MM.1S (cell line): ENCODE data around the gene DEFB123.

ENCODE experiments used
- DNase-seq: peaks from one replicate; pipeline ENCODE4 v3.0.0-alpha.2; 2015
- H2AFZ ChIP-seq: fragments of 300-600 bp; sonication (generic); 2 replicates; pipeline ENCODE4 v1.6.0; 2016; ENCODE audit warnings: antibody characterized with exemption, low read length
- H3F3A ChIP-seq: fragments of 300-600 bp; sonication (generic); 2 replicates; pipeline ENCODE4 v1.6.1; 2016; ENCODE audit warnings: mild to moderate bottlenecking, antibody characterized with exemption, low read length, moderate library complexity, mixed read lengths; ENCODE audit not compliant: insufficient read depth
- H3K27ac ChIP-seq: fragments of 300-600 bp; sonication (generic); 2 replicates; pipeline ENCODE4 v1.5.1; 2016; ENCODE audit warnings: mild to moderate bottlenecking, low read length
- H3K27me3 ChIP-seq: fragments of 300-600 bp; sonication (generic); replicated peaks from 2 replicates; pipeline ENCODE4 v1.6.0; 2016; ENCODE audit warnings: low read length; ENCODE audit not compliant: insufficient read depth
- H3K36me3 ChIP-seq: fragments of 300-600 bp; sonication (generic); replicated peaks from 2 replicates; pipeline ENCODE4 v1.6.1; 2016; ENCODE audit warnings: mild to moderate bottlenecking, low read length, mixed read lengths; ENCODE audit not compliant: insufficient read depth
- H3K4me1 ChIP-seq: fragments of 300-600 bp; sonication (generic); 2 replicates; pipeline ENCODE4 v1.6.1; 2016; ENCODE audit warnings: low read length, mixed read lengths
- H3K4me2 ChIP-seq: fragments of 300-600 bp; sonication (generic); 2 replicates; pipeline ENCODE4 v1.6.0; 2016; ENCODE audit warnings: low read depth, low read length
- H3K4me3 ChIP-seq: fragments of 300-600 bp; sonication (generic); 2 replicates; pipeline ENCODE4 v1.5.1; 2016; ENCODE audit warnings: low read length, mixed read lengths
- H3K79me2 ChIP-seq: fragments of 300-600 bp; sonication (generic); 2 replicates; pipeline ENCODE4 v1.6.1; 2016; ENCODE audit warnings: mixed run types, low read length, mixed read lengths
- H3K9ac ChIP-seq: fragments of 300-600 bp; sonication (generic); 2 replicates; pipeline ENCODE4 v1.6.1; 2016; ENCODE audit warnings: low read length, mixed read lengths
- H3K9me2 ChIP-seq: fragments of 300-600 bp; sonication (generic); replicated peaks from 2 replicates; pipeline ENCODE4 v1.6.1; 2016; ENCODE audit warnings: mild to moderate bottlenecking, low read length, mixed read lengths; ENCODE audit not compliant: insufficient read depth
- H3K9me3 ChIP-seq: fragments of 300-600 bp; sonication (generic); replicated peaks from 2 replicates; pipeline ENCODE4 v1.6.1; 2016; ENCODE audit warnings: mild to moderate bottlenecking, low read length, mixed read lengths; ENCODE audit not compliant: insufficient read depth
- H4K20me1 ChIP-seq: fragments of 300-600 bp; sonication (generic); 2 replicates; pipeline ENCODE4 v1.6.1; 2016; ENCODE audit warnings: mild to moderate bottlenecking, low read length, moderate library complexity, mixed read lengths; ENCODE audit not compliant: insufficient read depth
- EZH2 ChIP-seq: fragments of 300-600 bp; sonication (generic); optimal IDR thresholded peaks from 2 replicates; pipeline ENCODE3; 2017; ENCODE audit warnings: low read depth, mild to moderate bottlenecking, antibody characterized with exemption, low read length, mixed read lengths
- EZH2phosphoT487 ChIP-seq: fragments of 300-600 bp; sonication (generic); IDR thresholded peaks from 2 replicates; pipeline ENCODE4 v1.6.1; 2018; ENCODE audit warnings: antibody characterized with exemption, low read length
- TF ChIP-seq, protein P1 (sequence below): fragments of 300-600 bp; sonication (generic); IDR thresholded peaks from 2 replicates; pipeline ENCODE4 v1.5.1; 2016; ENCODE audit warnings: antibody characterized with exemption, low read length, mixed read lengths

DEFB123 gene

DNA sequence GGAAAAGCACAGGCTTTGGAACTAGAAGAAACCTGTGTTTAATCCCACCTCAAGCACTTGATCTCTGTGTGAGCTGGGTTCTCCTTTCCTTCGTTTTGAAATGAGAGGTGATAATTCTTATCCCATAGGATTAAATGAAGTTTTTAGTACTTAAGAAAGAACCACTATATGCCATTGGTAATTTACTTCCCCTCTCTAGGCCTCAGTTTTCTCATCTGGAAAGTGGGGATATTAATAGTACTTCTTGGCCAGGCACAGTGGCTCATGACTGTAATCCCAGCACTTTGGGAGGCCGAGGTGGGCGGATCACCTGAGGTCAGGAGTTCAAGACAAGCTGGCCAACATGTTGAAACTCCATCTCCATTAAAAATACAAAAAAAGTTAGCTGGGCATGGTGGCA, 48.7 kb downstream of the DEFB123 start:
- H3K79me2 ChIP-seq, result no peaks in the 10 kb centered on the region
- no peaks in the 10 kb centered on the region for H3F3A ChIP-seq
- no peaks in the 10 kb centered on the region for H3K9me2 ChIP-seq
- H3K9me3 ChIP-seq, result no peaks in the 10 kb centered on the region
- H3K27me3 ChIP-seq, result no peaks in the 10 kb centered on the region
- no peak overlapping the region for H3K9ac ChIP-seq
- no peaks in the 10 kb centered on the region for H3K4me1 ChIP-seq
- H3K4me2 ChIP-seq, result no peak overlapping the region
- H3K36me3 ChIP-seq, result no peaks in the 10 kb centered on the region
- no peak overlapping the region for H3K4me3 ChIP-seq
- TF ChIP-seq EZH2phosphoT487, result no peak
- TF ChIP-seq, protein P1, sequence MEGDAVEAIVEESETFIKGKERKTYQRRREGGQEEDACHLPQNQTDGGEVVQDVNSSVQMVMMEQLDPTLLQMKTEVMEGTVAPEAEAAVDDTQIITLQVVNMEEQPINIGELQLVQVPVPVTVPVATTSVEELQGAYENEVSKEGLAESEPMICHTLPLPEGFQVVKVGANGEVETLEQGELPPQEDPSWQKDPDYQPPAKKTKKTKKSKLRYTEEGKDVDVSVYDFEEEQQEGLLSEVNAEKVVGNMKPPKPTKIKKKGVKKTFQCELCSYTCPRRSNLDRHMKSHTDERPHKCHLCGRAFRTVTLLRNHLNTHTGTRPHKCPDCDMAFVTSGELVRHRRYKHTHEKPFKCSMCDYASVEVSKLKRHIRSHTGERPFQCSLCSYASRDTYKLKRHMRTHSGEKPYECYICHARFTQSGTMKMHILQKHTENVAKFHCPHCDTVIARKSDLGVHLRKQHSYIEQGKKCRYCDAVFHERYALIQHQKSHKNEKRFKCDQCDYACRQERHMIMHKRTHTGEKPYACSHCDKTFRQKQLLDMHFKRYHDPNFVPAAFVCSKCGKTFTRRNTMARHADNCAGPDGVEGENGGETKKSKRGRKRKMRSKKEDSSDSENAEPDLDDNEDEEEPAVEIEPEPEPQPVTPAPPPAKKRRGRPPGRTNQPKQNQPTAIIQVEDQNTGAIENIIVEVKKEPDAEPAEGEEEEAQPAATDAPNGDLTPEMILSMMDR, result no peak
- TF ChIP-seq EZH2, result no peak
- no peaks in the 10 kb centered on the region for H4K20me1 ChIP-seq
- no peak overlapping the region for H2AFZ ChIP-seq
- no peak for DNase-seq
- H3K27ac ChIP-seq, result no peak overlapping the region

DNA sequence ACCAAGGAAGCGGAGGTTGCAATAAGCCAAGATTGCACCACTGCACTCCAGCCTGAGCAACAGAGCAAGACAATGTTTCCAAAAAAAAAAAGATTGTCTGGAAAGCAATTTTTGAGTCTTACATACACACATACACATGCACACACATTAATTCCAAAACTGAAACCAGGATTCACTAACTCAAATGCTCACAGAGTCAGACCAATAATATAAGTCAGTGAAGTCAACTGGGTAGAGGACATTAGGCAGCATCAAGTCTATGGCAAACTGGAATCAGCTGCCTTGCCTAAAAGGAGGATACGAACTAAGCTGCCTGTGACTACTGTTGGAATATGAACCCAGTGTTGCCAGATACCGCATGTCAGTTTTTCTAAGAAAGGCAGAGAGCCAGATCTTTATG, 50.3 kb downstream of the DEFB123 start:
- no peaks in the 10 kb centered on the region for H3K9me3 ChIP-seq

DNA sequence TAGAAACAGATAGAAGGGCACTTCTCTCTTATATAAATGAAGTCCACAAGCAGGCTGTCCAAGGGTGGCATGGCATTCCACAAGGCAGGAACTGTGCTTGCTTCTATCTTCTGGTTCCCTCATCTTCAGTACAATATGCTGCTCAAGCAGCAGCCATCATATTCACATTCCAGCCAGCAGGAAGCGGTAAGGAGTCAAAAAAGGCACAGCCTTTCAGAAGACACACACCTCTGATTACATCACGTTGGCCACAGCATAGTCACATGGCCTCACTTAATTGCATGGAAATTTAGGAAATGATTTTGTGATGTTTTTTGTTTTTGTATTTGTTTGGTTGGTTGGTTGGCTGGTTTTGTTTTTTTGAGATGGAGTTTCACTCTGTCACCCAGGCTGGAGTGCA, 53.7 kb downstream of the DEFB123 start:
- Histone ChIP-seq H3K36me3 (no peaks in the 10 kb centered on the region), H3K4me2 (no peak overlapping the region), H3K4me1 (no peaks in the 10 kb centered on the region), H3K4me3 (no peak overlapping the region), H3F3A (no peaks in the 10 kb centered on the region), H3K27ac (no peak overlapping the region), H3K27me3 (no peaks in the 10 kb centered on the region), H3K9me2 (no peaks in the 10 kb centered on the region), H2AFZ (no peak overlapping the region), H3K9ac (no peak overlapping the region), H3K9me3 (no peaks in the 10 kb centered on the region), H4K20me1 (no peaks in the 10 kb centered on the region), H3K79me2 (no peaks in the 10 kb centered on the region)
- DNase-seq, result peak; percentile 16
- no peak for TF ChIP-seq EZH2phosphoT487
- TF ChIP-seq EZH2, result no peak
- TF ChIP-seq, protein P1, result peak; percentile 46

More for the DNA sequence above, 50.3 kb downstream of the DEFB123 start:
- TF ChIP-seq, protein P1, result no peak
- no peak for TF ChIP-seq EZH2
- TF ChIP-seq EZH2phosphoT487, result no peak
- Histone ChIP-seq H3K9ac (no peak overlapping the region), H3K27ac (no peak overlapping the region), H2AFZ (no peak overlapping the region), H3K9me2 (no peaks in the 10 kb centered on the region), H3K4me3 (no peak overlapping the region), H3K27me3 (no peaks in the 10 kb centered on the region), H4K20me1 (no peaks in the 10 kb centered on the region), H3K4me2 (no peak overlapping the region), H3K79me2 (no peaks in the 10 kb centered on the region), H3K4me1 (no peaks in the 10 kb centered on the region), H3F3A (no peaks in the 10 kb centered on the region), H3K36me3 (no peaks in the 10 kb centered on the region)
- no peak for DNase-seq
